ENCODE results near the gene GRM7.

Gene GRM7

DNA sequence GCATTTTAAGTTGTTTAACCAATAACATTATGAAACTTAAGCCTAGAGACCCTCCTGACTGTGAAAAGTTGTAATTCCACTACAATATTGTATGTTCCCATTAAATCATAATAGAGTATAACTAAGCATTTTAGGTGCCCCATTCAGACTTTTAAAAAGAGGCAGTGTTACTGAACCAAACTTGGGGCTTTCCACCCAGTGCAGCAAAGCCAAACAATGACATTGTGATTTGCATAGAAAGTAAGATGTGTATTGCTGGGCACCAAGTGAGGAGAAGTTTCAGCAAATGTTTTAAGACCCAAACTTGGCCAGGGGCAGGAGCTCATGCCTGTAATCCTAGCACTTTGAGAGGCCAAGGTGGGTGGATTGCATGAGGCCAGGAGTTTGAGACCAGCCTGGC lies 706.2 kb downstream of the GRM7 start:
- no peak for DNase-seq (ENCODE audit: low read depth)
- TF ChIP-seq, protein P1, sequence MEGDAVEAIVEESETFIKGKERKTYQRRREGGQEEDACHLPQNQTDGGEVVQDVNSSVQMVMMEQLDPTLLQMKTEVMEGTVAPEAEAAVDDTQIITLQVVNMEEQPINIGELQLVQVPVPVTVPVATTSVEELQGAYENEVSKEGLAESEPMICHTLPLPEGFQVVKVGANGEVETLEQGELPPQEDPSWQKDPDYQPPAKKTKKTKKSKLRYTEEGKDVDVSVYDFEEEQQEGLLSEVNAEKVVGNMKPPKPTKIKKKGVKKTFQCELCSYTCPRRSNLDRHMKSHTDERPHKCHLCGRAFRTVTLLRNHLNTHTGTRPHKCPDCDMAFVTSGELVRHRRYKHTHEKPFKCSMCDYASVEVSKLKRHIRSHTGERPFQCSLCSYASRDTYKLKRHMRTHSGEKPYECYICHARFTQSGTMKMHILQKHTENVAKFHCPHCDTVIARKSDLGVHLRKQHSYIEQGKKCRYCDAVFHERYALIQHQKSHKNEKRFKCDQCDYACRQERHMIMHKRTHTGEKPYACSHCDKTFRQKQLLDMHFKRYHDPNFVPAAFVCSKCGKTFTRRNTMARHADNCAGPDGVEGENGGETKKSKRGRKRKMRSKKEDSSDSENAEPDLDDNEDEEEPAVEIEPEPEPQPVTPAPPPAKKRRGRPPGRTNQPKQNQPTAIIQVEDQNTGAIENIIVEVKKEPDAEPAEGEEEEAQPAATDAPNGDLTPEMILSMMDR (conservative IDR thresholded peaks at IDR 0.05; ENCODE audit: low read depth, low read length) = no peak
- H3K4me3 ChIP-seq (ENCODE audit: low read length) = no peak overlapping the region

DNA sequence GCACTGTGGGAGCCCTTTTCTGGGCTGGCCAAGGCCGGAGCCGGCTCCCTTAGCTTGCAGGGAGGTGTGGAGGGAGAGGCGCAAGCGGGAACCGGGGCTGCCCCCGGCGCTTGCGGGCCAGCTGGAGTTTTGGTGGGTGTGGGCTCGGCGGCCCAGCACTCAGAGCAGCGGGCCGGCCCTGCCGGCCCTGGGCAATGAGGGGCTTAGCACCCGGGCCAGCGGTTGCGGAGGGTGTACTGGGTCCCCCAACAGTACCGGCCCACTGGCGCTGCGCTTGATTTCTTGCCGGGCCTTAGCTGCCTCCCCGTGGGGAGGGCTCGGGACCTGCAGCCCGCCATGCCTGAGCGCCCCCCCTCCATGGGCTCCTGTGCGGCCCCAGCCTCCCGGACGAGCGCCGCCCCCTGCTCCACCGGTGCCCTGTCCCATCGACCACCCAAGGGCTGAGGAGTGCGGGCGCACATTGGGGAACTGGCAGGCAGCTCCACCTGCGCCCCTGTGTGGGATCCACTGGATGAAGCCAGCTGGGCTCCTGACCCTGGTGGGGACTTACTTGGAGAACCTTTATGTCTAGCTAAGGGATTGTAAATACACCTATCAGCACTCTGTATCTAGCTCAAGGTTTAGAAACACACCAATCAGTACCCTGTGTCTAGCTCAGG lies 707.7 kb downstream of the GRM7 start:
- no peak for DNase-seq (ENCODE audit: low read depth)
- no peak overlapping the region for H3K4me3 ChIP-seq (ENCODE audit: low read length)
- TF ChIP-seq, protein P1 (conservative IDR thresholded peaks at IDR 0.05; ENCODE audit: low read depth, low read length) = no peak

DNA sequence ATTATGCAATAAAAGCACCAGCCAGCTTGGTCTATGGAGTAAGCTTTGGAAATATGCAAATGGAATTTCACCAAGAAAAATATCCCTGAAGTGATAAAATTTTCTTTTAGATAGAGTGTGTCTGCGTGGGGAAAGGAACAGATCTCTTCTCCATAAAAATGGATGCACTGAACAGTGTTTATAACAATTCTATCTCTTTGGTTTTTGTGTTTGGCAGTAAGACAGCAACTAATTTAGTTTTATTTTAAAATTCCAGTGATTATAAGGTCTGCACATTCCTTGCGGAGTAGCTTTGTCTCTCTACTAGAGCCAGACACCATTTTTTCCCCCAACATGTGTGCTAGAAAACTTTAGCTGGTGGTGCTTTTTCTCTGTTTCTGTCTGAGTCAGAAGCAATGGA lies 712.4 kb downstream of the GRM7 start:
- DNase-seq (ENCODE audit: low read depth) = no peak
- H3K4me3 ChIP-seq (ENCODE audit: low read length) = no peak overlapping the region
- TF ChIP-seq, protein P1 (conservative IDR thresholded peaks at IDR 0.05; ENCODE audit: low read depth, low read length) = no peak

DNA sequence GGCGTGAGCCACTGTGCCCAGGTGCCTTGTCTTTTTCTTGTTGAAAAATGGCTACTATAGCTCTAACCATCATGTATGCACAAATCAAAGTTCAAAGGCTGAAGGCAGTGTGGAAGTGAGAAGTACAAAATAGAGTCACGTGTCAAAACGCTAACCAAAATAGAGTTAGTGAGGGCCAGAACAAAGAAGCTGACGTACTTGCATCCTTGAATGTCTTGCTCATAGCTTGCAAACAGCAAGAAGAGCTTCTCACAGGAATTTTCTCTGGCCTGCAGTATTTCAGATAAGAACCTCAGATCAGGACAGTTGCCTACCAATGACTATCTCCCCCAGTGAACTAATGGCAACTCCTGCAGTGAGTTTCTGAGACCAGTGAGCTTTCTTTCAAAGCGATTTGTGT lies 713.5 kb downstream of the GRM7 start:
- DNase-seq (ENCODE audit: low read depth) = no peak
- TF ChIP-seq, protein P1 (conservative IDR thresholded peaks at IDR 0.05; ENCODE audit: low read depth, low read length) = no peak
- H3K4me3 ChIP-seq (ENCODE audit: low read length) = no peak overlapping the region

DNA sequence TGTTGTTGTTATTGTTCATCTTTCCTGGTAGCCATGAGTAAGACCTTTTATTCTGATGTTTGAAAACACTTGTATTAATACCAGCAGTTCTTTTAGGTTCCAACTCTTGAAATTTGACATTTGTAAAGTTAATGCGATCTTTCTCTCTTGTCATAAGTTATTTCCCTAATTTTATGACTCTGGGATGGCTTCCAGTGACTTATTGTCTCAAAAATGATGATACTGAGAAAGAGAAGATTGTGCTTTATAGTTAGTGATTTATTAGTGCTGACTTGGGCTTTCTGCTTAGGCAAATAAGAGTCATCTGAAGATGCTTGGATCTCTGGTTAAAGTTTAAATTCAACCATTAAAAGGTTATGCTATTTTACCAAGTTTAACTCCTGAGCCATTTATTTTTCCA lies 715.2 kb downstream of the GRM7 start:
- no peak overlapping the region for H3K4me3 ChIP-seq (ENCODE audit: low read length)
- DNase-seq (ENCODE audit: low read depth) = no peak
- TF ChIP-seq, protein P1 (conservative IDR thresholded peaks at IDR 0.05; ENCODE audit: low read depth, low read length) = no peak

DNA sequence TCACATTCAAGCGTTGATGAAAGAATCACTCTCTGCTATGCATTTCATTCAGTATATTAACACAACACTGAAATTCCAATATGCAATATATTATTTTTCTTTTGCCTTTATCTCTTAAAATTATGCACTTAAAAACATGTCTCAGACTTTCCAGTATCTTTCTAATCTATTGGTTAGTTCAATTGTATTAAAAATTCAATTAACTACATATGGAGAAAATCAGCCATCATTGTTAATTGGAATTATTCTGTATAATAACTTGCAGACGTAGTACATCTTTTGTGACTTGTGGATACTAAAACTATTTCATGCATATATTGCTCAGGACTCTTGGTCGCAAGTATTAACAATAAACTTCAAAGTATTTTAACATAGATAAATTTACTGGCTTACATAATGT lies 715.6 kb downstream of the GRM7 start:
- TF ChIP-seq, protein P1 (conservative IDR thresholded peaks at IDR 0.05; ENCODE audit: low read depth, low read length) = no peak
- no peak overlapping the region for H3K4me3 ChIP-seq (ENCODE audit: low read length)
- no peak for DNase-seq (ENCODE audit: low read depth)

DNA sequence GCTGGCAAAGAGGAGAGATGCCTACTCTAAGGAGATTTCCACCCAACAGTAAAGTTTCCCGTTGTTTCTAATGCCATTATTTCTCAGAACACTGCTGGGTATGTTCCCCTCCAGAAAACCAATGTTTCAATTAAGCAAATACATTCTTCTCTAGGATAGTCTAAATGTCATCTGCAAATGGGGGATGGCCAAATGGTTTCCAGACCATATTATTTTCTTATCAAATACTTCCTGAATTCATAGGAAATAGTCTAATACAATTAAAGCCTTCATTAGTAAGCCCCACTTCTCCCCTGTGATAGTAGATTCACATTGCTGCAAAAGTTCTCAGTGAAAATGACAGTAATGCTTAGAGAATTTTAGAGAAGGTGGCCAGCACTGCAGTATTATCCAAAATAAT lies 716.6 kb downstream of the GRM7 start:
- TF ChIP-seq, protein P1 (conservative IDR thresholded peaks at IDR 0.05; ENCODE audit: low read depth, low read length) = no peak
- H3K4me3 ChIP-seq (ENCODE audit: low read length) = no peak overlapping the region
- no peak for DNase-seq (ENCODE audit: low read depth)
